Dermis microvascular lymphatic vessel endothelial cell (primary cell): ENCODE results near the gene CMSS1. TPM values are rescaled to one million over a fixed set of nuclear protein-coding genes. Genes with fewer than 3 reads are reported as not detected.
"Not testable (repeated sequence)": the region's sequence is repeated elsewhere in the genome, so short reads cannot be mapped to it uniquely, and the experiment has no call there.

Experiments used
- DNase-seq, 2 donors: peaks; one replicate each; pipeline versions ENCODE4 v3.0.0 to v3.0.0-alpha.2; 2010; ENCODE audit warnings: low read depth in 2 of 2
- total RNA-seq: library from RNA; depleted of rRNA; stranded (reverse); fragments of >200 nt; gene quantifications from 2 replicates; pipeline ENCODE4 v1.2.1, GENCODE V29; 2014

CMSS1 gene
- total RNA-seq, 1 donor from 2014 or later = 7.7 TPM

DNA sequence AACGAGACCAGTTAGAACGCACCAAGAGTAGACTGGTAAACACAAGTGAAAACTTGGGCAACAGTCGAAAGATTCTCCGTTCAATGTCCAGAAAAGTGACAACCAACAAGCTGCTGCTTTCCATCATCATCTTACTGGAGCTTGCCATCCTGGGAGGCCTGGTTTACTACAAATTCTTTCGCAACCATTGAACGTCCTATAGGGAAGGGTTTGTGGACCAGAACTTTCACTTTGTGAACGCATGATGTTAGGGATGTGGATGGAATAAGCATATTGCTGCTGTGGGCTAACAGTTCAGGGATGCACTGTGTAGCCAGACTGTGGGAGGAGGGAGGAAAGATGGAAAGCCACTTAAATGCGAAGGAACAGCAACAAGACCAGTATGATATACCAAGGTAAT lies 408.2 kb downstream of the CMSS1 start:
- no peak for DNase-seq

DNA sequence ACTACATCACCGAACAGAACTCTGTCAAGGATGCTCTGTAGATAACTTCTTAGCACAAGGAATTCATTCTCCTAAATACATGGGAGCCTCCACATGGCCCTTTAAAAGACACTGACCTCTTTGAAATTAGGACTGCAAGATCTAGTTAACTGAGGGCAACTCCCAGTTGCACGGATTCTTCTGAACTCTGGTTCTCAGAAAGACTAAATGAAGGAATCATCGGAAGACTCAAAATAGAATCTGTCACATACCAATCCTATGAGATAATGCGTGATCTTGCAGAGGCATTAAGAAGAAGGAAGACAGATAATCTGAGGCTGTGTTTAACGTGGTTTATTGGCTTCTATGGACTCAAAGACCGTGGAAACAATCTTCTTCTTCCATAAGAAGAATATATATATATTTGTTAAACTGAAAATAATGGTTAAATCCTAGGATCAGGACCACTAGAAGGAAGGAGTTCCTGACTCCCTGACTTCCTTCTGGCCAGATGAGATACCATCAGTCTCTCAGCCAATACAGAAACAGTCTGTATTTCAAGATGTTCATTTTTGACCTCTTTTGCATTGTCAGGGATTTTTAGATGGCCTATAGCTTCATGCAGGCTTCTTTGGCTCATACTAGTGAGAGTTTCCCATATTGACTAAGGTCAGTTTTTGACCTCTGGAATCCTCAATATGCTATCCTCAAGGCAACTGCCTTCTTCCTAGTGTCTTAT lies 409.2 kb downstream of the CMSS1 start:
- no peak for DNase-seq

DNA sequence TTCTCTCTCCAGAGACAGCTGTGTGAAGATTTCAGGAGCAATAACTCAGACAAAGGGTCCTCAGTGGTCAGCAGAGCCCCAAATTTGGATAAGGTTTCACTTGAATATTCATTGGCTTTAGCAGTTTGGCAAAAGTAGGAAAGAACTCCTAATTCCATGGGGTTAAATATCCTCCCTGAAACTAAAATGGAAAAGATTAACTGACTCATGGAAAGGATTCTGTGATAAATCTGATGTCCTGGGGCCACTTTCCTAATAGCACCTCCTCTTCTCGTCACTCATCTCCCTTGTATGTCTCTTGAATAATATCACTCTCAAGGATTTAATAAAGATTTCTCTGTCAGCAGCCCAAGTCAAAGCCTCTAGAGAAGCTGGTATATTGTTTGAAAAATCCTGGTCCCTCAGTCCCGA lies 409.9 kb downstream of the CMSS1 start:
- DNase-seq = no peak

DNA sequence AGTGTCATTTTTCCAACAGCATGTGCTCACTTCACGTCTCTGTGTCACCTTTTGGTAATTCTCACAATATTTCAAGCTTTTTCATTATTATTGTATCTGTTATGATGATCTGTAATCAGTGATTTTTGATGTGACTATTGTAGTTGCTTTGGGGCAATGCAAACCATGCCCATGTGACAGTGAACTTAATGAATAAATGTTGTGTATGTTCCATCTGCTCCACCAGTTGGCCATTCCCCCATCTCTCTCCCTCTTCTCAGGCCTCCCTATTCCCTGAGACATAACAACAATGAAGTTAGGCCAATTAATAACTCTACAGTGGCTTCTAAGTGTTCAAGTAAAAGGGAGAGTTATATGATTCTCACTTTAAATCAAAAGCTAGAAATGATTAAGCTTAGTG lies 410.6 kb downstream of the CMSS1 start:
- DNase-seq = no peak

DNA sequence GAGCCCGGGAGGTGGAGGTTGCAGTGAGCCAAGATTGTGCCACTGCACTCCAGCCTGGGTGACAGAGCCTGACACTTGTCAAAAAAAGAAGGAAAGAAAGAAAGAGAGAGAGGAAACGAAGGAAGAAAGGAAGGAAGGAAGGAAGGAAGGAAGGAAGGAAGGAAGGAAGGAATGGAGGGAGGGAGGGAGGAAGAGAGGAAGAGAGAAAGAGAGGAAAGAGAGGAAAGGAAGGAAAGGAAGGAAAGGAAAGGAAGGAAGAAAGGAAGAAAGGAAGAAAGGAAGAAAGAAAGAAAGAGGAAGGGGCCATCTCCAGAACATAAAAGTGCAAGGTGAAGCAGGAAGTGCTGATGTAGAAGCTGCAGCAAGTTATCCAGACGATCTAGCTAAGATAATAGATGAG lies 411.5 kb downstream of the CMSS1 start:
- not testable (repeated sequence) for DNase-seq

DNA sequence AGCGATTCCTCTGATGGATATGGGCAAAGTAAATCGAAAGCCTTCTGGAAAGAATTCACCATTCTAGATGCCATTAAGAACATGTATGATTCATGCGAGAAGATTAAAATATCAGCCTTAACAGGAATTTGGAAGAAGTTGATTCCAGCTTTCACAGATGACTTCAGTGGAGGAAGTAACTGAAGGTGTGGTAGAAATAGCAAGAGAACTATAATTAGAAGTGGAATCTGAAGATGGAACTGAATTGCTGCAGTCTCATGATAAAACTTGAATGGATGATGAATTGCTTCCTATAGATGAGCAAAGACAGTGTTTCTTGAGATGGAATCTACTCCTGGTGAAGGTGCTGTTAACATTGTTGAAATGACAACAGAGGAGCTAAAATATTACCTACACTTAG lies 413.0 kb downstream of the CMSS1 start:
- DNase-seq = no peak

Other genes starting within 250 kb of the CMSS1 start
- gene COL8A1, start 179.3 kb upstream of the CMSS1 start, total RNA-seq = 98.6 and 175 TPM in 2 replicates